Ascending aorta (tissue), 2 donors: Measurements from ENCODE around the gene COQ2. TPM values are rescaled to one million over a fixed set of nuclear protein-coding genes. Genes with fewer than 3 reads are reported as not detected.
"Not testable (repeated sequence)": the region's sequence is repeated elsewhere in the genome, so short reads cannot be mapped to it uniquely, and the experiment has no call there.

Experiments
- DNase-seq, 2 donors: peaks; one replicate each; pipeline ENCODE4 v3.0.0-alpha.2; 2019; ENCODE audit warnings: low spot score in 2 of 2
- H3K27ac ChIP-seq, 2 donors: fragments of 200-600 bp; sonication (generic); one replicate each; pipeline ENCODE4 v1.5.1; 2016 to 2017; ENCODE audit warnings: mild to moderate bottlenecking in 1 of 2
- H3K27me3 ChIP-seq: fragments of 200-600 bp; sonication (generic); one replicate; pipeline ENCODE4 v1.5.1; 2017
- H3K36me3 ChIP-seq, 2 donors: fragments of 200-600 bp; sonication (generic); one replicate each; pipeline ENCODE4 v1.5.1; 2016
- H3K4me1 ChIP-seq, 2 donors: fragments of 200-600 bp; sonication (generic); one replicate each; pipeline ENCODE4 v1.5.1; 2016 to 2017; ENCODE audit warnings: mild to moderate bottlenecking in 1 of 2
- H3K4me3 ChIP-seq, 2 donors: fragments of 200-600 bp; sonication (generic); one replicate each; pipeline ENCODE4 v1.5.1; 2016 to 2017; ENCODE audit warnings: mild to moderate bottlenecking in 1 of 2
- H3K9me3 ChIP-seq, 2 donors: fragments of 200-600 bp; sonication (generic); one replicate each; pipeline ENCODE4 v1.5.1; 2016
- CTCF ChIP-seq, 3 experiments: fragments of 200-600 bp in 2 of 3; fragments of 450-650 bp in 1 of 3; sonication (generic) in 2 of 3; IDR thresholded peaks; one replicate each; pipeline ENCODE4 v1.5.1; 2016 to 2019; ENCODE audit warnings: antibody characterized with exemption in 3 of 3, mild to moderate bottlenecking in 1 of 3, moderate library complexity in 1 of 3
- intact Hi-C: fragments of 100-400 bp; cut with DNase I; formaldehyde crosslinking; loops from one replicate; pipeline ENCODE4 v1.15.1; 2023
- total RNA-seq: library from RNA; depleted of rRNA; stranded (reverse); fragments of >200 nt; gene quantifications from one replicate; pipeline ENCODE4 v1.1.0, GENCODE V29; 2016

COQ2 gene
- total RNA-seq, 1 donor from 2014 or later, result 9.7 TPM

- Histone ChIP-seq H3K27me3 (no peaks in the 10 kb centered on the region), H3K9me3 (no peaks in the 10 kb centered on the region), H3K27ac (no peak overlapping the region), H3K4me1 (peaks cover 0 to 4% of the 10 kb centered on the region in 2 donors), H3K36me3 (no peaks in the 10 kb centered on the region), H3K4me3 (no peak overlapping the region)
- no peak for TF ChIP-seq CTCF (IDR thresholded peaks at IDR 0.05)
- intact Hi-C loops, result loop anchor here (5.0 to 10.0 kb wide), 3 partner anchors 389 to 997 kb away; partner anchors contain the start of gene SEC31A
- DNase-seq, result no peak
These were observed 3.3 kb downstream of the COQ2 start for GRCh38 chr4:83281307-83281706.

GRCh38 chr4:83276299-83277040 is 8.1 kb downstream of the COQ2 start:
- H3K9me3 ChIP-seq, result no peaks in the 10 kb centered on the region
- H3K36me3 ChIP-seq, result no peaks in the 10 kb centered on the region
- no peaks in the 10 kb centered on the region for H3K4me1 ChIP-seq
- no peak for TF ChIP-seq CTCF (IDR thresholded peaks at IDR 0.05)
- no peak overlapping the region for H3K4me3 ChIP-seq
- intact Hi-C loops, result no loop called here
- H3K27ac ChIP-seq, result no peak overlapping the region
- no peaks in the 10 kb centered on the region for H3K27me3 ChIP-seq
- no peak for DNase-seq

- H3K27ac ChIP-seq, DNase-seq, H3K9me3 ChIP-seq, H3K4me3 ChIP-seq, H3K27me3 ChIP-seq, H3K4me1 ChIP-seq, H3K36me3 ChIP-seq, intact Hi-C loops: not testable (repeated sequence)
These were observed 10.7 kb downstream of the COQ2 start for GRCh38 chr4:83273926-83274325.

GRCh38 chr4:83272900-83273299 is 11.7 kb downstream of the COQ2 start:
- no peak for TF ChIP-seq CTCF (IDR thresholded peaks at IDR 0.05)
- no peak for DNase-seq
- Histone ChIP-seq H3K4me3 (no peak overlapping the region), H3K36me3 (no peaks in the 10 kb centered on the region), H3K27me3 (no peaks in the 10 kb centered on the region), H3K4me1 (no peaks in the 10 kb centered on the region), H3K27ac (no peak overlapping the region), H3K9me3 (no peaks in the 10 kb centered on the region)
- intact Hi-C loops, result no loop called here

GRCh38 chr4:83269256-83269655 is 15.3 kb downstream of the COQ2 start:
- intact Hi-C loops, result no loop called here
- Histone ChIP-seq H3K4me3 (no peak overlapping the region), H3K36me3 (no peaks in the 10 kb centered on the region), H3K27me3 (no peaks in the 10 kb centered on the region), H3K9me3 (no peaks in the 10 kb centered on the region), H3K27ac (no peak overlapping the region), H3K4me1 (peaks cover 0 to 4% of the 10 kb centered on the region in 2 donors)
- DNase-seq, result no peak
- TF ChIP-seq CTCF (IDR thresholded peaks at IDR 0.05), result no peak

GRCh38 chr4:83268491-83268890 is 16.1 kb downstream of the COQ2 start:
- Histone ChIP-seq H3K36me3 (no peaks in the 10 kb centered on the region), H3K27ac (no peak overlapping the region), H3K9me3 (no peaks in the 10 kb centered on the region), H3K4me3 (no peak overlapping the region), H3K4me1 (peaks cover 0 to 4% of the 10 kb centered on the region in 2 donors), H3K27me3 (no peaks in the 10 kb centered on the region)
- TF ChIP-seq CTCF (IDR thresholded peaks at IDR 0.05), result no peak
- DNase-seq, result no peak
- intact Hi-C loops, result no loop called here
